Spleen (tissue), 11 donors: Measurements from ENCODE around the gene CDH13. TPM values are rescaled to one million over a fixed set of nuclear protein-coding genes. Genes with fewer than 3 reads are reported as not detected.

Source experiments
- DNase-seq: peaks from one replicate; pipeline ENCODE4 v3.0.0-alpha.2; 2020
- H3K27ac ChIP-seq, 8 donors: fragments of 200-600 bp; sonication (generic) in 7 of 8; 1 replicate in 4 of 8; 2 replicates in 4 of 8; pipeline versions ENCODE4 v1.5.0 to v1.8.0; 2016 to 2021; ENCODE audit warnings: inconsistent platforms in 4 of 8, mild to moderate bottlenecking in 4 of 8, moderate library complexity in 1 of 8
- H3K27me3 ChIP-seq, 7 donors: fragments of 200-600 bp; sonication (generic) in 6 of 7; replicated peaks in 1 of 7; 1 replicate in 4 of 7; 2 replicates in 3 of 7; pipeline versions ENCODE4 v1.5.0 to v1.8.0; 2016 to 2021; ENCODE audit warnings: inconsistent platforms in 3 of 7, mild to moderate bottlenecking in 1 of 7
- H3K36me3 ChIP-seq, 6 donors: fragments of 200-600 bp; sonication (generic) in 5 of 6; 1 replicate in 4 of 6; 2 replicates in 2 of 6; pipeline versions ENCODE4 v1.5.0 to v1.8.0; 2016 to 2021; ENCODE audit warnings: inconsistent platforms in 2 of 6
- H3K4me1 ChIP-seq, 6 donors: fragments of 200-600 bp; sonication (generic) in 5 of 6; 1 replicate in 3 of 6; 2 replicates in 3 of 6; pipeline versions ENCODE4 v1.5.0 to v1.8.0; 2016 to 2021; ENCODE audit warnings: inconsistent platforms in 3 of 6
- H3K4me3 ChIP-seq, 8 donors: fragments of 200-600 bp; sonication (generic) in 7 of 8; 1 replicate in 4 of 8; 2 replicates in 4 of 8; pipeline versions ENCODE4 v1.5.0 to v1.8.0; 2016 to 2021; ENCODE audit warnings: inconsistent platforms in 4 of 8, mild to moderate bottlenecking in 4 of 8, moderate library complexity in 2 of 8
- H3K9me3 ChIP-seq, 8 donors: fragments of 200-600 bp; sonication (generic) in 7 of 8; 1 replicate in 4 of 8; 2 replicates in 4 of 8; pipeline versions ENCODE4 v1.5.0 to v1.8.0; 2016 to 2021; ENCODE audit warnings: inconsistent platforms in 4 of 8
- POLR2A ChIP-seq, 3 donors: fragments of 450-650 bp; IDR thresholded peaks; one replicate each; pipeline ENCODE4 v1.5.1; 2017; ENCODE audit warnings: antibody characterized with exemption in 3 of 3, mild to moderate bottlenecking in 1 of 3
- POLR2AphosphoS5 ChIP-seq, 3 donors: sonication (generic); formaldehyde crosslinking; IDR thresholded peaks; one replicate each; pipeline ENCODE4 v1.5.1; 2017; ENCODE audit warnings: antibody characterized with exemption in 3 of 3
- WGBS, 5 donors: extraction: QIAGEN DNeasy Blood & Tissue Kit in 3 of 5; methylation state at CpG; one replicate each; pipeline versions ENCODE4 v1.1.5 to v1.1.7; 2013 to 2018; 5-methylcytosine and 5-hydroxymethylcytosine counted together
- intact Hi-C: fragments of 100-400 bp; cut with DNase I; formaldehyde crosslinking; loops from one replicate; pipeline ENCODE4 v1.15.0; 2023; ENCODE audit warnings: low total_unique reads
- polyA plus RNA-seq, 3 donors: library from polyadenylated mRNA; stranded (reverse); fragments of 200-250 nt; gene quantifications; one replicate each; pipeline ENCODE4 v1.2.1, GENCODE V29; 2013
- total RNA-seq, 7 donors: library from RNA; depleted of rRNA in 3 of 7; stranded (reverse); fragments of >200 nt in 3 of 7; fragmentation: NEBNext Ultra II Directional in 4 of 7; extraction: Animal tissue kit (Norgen Biotek cat#: 25700) in 4 of 7; gene quantifications; one replicate each; pipeline versions ENCODE4 v1.1.0 to v1.2.1, GENCODE V29; 2016 to 2021
- TF ChIP-seq, protein P1 (sequence below), 11 experiments: fragments of 200-600 bp in 7 of 11; fragments of 450-650 bp in 4 of 11; sonication (generic) in 4 of 11; IDR thresholded peaks in 8 of 11; conservative IDR thresholded peaks in 3 of 11; 1 replicate in 7 of 11; 2 replicates in 4 of 11; pipeline versions ENCODE4 v1.4.0 to v1.8.0; 2016 to 2021; ENCODE audit warnings: antibody characterized with exemption in 11 of 11, inconsistent platforms in 4 of 11, mild to moderate bottlenecking in 1 of 11
- donor health status: healthy with polysubstance abuse.
- donor health status: DM: no; HTN: no; CAD: no; lungs with moderate emphysema.
- donor health status: DM: no; HTN: no; CAD: no.
- donor health status: Bipolar disorder and iron deficiency.
- donor health status: healthy.
- donor health status: DM: no; HTN: no; CAD: no.
- donor health status: DM: yes; HTN: yes; CAD: no.

The CDH13 gene
- total and polyA plus RNA-seq, 10 donors, result 0.13 to 4.6 (median 1.1) TPM

DNA sequence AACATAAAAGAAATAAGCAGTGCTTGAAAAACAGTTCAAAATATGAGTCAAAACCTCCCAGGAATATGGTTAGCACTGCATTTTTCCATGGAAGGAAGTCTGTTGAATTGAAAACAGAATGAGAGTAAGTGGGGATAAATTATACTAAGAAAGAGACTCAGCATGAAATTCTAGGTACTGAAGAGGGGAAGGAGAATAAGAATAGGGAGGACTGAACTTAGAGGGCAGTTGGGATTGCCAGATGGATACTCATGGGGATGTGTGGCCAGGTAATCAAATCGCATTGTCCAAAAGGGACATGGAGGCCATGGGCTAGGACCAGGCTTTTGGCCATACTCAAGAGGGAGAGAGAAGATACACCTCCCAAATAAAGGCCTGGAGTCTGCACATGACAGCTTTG is 247.9 kb downstream of the CDH13 start:
- H3K4me3 ChIP-seq, result no peak overlapping the region
- TF ChIP-seq POLR2A (IDR thresholded peaks at IDR 0.05) (no peak), POLR2AphosphoS5 (IDR thresholded peaks at IDR 0.05) (no peak)
- TF ChIP-seq, protein P1, sequence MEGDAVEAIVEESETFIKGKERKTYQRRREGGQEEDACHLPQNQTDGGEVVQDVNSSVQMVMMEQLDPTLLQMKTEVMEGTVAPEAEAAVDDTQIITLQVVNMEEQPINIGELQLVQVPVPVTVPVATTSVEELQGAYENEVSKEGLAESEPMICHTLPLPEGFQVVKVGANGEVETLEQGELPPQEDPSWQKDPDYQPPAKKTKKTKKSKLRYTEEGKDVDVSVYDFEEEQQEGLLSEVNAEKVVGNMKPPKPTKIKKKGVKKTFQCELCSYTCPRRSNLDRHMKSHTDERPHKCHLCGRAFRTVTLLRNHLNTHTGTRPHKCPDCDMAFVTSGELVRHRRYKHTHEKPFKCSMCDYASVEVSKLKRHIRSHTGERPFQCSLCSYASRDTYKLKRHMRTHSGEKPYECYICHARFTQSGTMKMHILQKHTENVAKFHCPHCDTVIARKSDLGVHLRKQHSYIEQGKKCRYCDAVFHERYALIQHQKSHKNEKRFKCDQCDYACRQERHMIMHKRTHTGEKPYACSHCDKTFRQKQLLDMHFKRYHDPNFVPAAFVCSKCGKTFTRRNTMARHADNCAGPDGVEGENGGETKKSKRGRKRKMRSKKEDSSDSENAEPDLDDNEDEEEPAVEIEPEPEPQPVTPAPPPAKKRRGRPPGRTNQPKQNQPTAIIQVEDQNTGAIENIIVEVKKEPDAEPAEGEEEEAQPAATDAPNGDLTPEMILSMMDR (IDR thresholded peaks at IDR 0.05 in 8 of 11, conservative IDR thresholded peaks at IDR 0.05 in 3 of 11), result no peak
- peaks cover 0 to 22% (median 11%) of the 10 kb centered on the region in 8 donors for H3K9me3 ChIP-seq
- H3K4me1 ChIP-seq, result no peaks in the 10 kb centered on the region
- H3K27ac ChIP-seq, result no peak overlapping the region
- DNase-seq, result no peak
- 84 to 96% (median 87%) methylated on average over 1 of the region's 1 CpG for WGBS, 5 donors
- H3K36me3 ChIP-seq, result no peaks in the 10 kb centered on the region
- intact Hi-C loops, result no loop called here
- H3K27me3 ChIP-seq, result peaks cover 0 to 8% (median 0%) of the 10 kb centered on the region in 7 donors

DNA sequence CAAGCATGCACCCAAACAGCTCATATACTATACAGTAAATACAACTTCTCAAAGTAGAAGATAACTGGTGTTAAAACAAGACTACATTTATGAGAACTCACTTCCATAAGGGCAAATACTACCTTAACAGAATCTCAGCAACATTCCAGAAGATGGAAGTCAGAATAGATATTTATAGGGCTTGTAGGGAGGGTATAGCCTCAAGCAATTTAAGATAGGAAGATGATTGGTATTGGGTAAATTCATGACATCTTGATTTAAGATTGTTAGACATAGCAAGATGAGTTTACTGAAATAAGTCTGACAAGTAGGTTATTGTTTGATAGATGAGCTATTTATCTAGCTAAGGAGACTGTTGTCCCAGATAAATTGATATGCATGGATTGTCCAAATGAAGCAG is 250.2 kb downstream of the CDH13 start:
- Histone ChIP-seq H3K36me3 (no peaks in the 10 kb centered on the region), H3K27ac (no peak overlapping the region), H3K9me3 (peaks cover 0 to 9% (median 2%) of the 10 kb centered on the region in 8 donors), H3K4me3 (no peak overlapping the region), H3K4me1 (no peaks in the 10 kb centered on the region), H3K27me3 (peaks cover 0 to 4% (median 0%) of the 10 kb centered on the region in 7 donors)
- no peak for DNase-seq
- TF ChIP-seq POLR2A (IDR thresholded peaks at IDR 0.05) (no peak), POLR2AphosphoS5 (IDR thresholded peaks at IDR 0.05) (no peak)
- TF ChIP-seq, protein P1 (IDR thresholded peaks at IDR 0.05 in 8 of 11, conservative IDR thresholded peaks at IDR 0.05 in 3 of 11), result no peak
- intact Hi-C loops, result no loop called here

DNA sequence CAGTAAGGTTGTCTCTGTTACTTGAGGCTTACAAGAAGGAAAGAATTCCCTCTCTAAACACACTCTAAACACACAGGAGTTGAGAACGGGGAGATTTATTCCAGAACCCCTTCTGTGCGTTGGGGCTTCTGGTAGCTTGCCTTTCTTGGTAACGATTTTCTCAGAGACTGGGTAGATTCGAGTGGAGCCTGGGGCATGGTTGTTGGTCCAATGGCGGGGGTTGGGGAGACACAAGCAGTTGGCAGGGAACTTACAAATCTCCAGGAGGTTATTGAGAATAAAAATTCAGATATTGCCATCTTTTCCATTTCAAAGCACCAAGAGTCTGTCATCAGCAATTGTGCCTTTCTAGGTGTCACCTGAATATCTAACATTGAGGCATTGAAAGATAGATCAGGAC is 251.7 kb downstream of the CDH13 start:
- TF ChIP-seq POLR2A (IDR thresholded peaks at IDR 0.05) (no peak), POLR2AphosphoS5 (IDR thresholded peaks at IDR 0.05) (no peak)
- TF ChIP-seq, protein P1 (IDR thresholded peaks at IDR 0.05 in 8 of 11, conservative IDR thresholded peaks at IDR 0.05 in 3 of 11), result no peak
- peaks cover 0 to 4% (median 0%) of the 10 kb centered on the region in 7 donors for H3K27me3 ChIP-seq
- DNase-seq, result no peak
- H3K27ac ChIP-seq, result no peak overlapping the region
- H3K4me3 ChIP-seq, result no peak overlapping the region
- no peaks in the 10 kb centered on the region for H3K36me3 ChIP-seq
- WGBS, 5 donors, result 72 to 81% (median 76%) methylated on average over 5 of the region's 5 CpGs
- intact Hi-C loops, result no loop called here
- no peaks in the 10 kb centered on the region for H3K9me3 ChIP-seq
- H3K4me1 ChIP-seq, result no peaks in the 10 kb centered on the region

DNA sequence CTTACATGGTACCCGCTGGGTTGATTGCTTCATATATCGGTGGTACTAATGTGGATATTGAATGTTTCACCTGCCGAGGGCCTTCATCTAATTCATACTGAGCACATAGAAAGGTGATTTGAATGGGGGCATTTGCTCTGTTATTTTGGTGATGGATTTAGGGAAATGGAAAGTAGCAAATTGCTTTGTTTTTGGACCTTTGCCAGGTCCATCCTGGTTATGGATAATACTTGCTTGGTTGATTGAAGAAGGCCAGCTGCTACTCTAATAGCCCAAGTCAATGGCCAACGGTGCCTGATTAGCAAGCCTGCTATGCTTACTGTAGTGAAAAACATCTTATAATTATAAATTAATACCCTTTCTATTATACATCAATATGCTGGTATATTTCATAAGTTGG is 253.6 kb downstream of the CDH13 start:
- DNase-seq, result no peak
- H3K27me3 ChIP-seq, result peaks cover 0 to 4% (median 0%) of the 10 kb centered on the region in 7 donors
- intact Hi-C loops, result no loop called here
- no peaks in the 10 kb centered on the region for H3K36me3 ChIP-seq
- WGBS, 5 donors, result 85 to 94% (median 89%) methylated on average over 4 of the region's 4 CpGs
- TF ChIP-seq POLR2A (IDR thresholded peaks at IDR 0.05) (no peak), POLR2AphosphoS5 (IDR thresholded peaks at IDR 0.05) (no peak)
- TF ChIP-seq, protein P1 (IDR thresholded peaks at IDR 0.05 in 8 of 11, conservative IDR thresholded peaks at IDR 0.05 in 3 of 11), result no peak
- H3K27ac ChIP-seq, result no peak overlapping the region
- H3K4me1 ChIP-seq, result no peaks in the 10 kb centered on the region
- H3K9me3 ChIP-seq, result no peaks in the 10 kb centered on the region
- H3K4me3 ChIP-seq, result no peak overlapping the region
